ENCODE data around the gene NSMCE3. TPM values are rescaled to one million over a fixed set of nuclear protein-coding genes. Genes with fewer than 3 reads are reported as not detected.

Gene NSMCE3
- total RNA-seq, 5 donors from 2014 or later (not counting 1 experiment from before 2014, with no cell fraction given) = 14.2 to 38.7 (median 16.1) TPM

DNA sequence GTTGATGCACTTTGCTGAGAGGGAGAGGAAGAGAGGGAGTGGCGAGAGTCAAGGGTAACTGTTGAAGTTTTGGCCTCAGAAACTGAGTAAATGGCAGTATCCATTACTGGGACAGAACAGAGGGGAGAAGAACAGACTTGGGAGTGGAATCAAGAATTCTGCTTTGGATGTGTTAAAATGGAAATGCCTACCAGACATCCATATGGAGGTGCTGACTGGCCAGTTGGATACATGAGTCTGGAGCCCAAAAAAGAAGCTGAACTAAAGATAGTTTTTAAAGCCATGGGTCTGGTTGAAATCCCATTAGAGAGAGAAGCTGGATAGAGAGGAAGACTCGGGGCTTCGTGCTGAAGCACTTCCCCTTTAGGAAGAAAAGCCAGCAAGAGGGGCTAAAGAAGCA is 35.9 kb upstream of the NSMCE3 start:
- H3K27me3 Mint-ChIP-seq = peaks cover 9 to 12% of the 10 kb centered on the region in 2 donors
- no peaks in the 10 kb centered on the region for H3K4me1 Mint-ChIP-seq
- H3K9me3 Mint-ChIP-seq = no peaks in the 10 kb centered on the region
- ATAC-seq (replicated peaks in 1 of 4) (no peak), DNase-seq (no peak)
- H3K4me3 Mint-ChIP-seq = no peak overlapping the region
- Histone ChIP-seq H3K4me3 (ENCODE audit: control insufficient read depth in 1 of 2, extremely low read depth in 1 of 2, low read length in 1 of 2) (no peak overlapping the region), H3K4me1 (ENCODE audit: control insufficient read depth in 1 of 2, extremely low read depth in 1 of 2, insufficient read depth in 2 of 2, low read length in 2 of 2) (no peaks in the 10 kb centered on the region), H3K9me3 (no peaks in the 10 kb centered on the region), H3K27ac (ENCODE audit: low read length) (no peak overlapping the region), H3K36me3 (ENCODE audit: control insufficient read depth in 2 of 2, extremely low read depth in 1 of 2, insufficient read depth in 1 of 2, low read length in 1 of 2) (no peaks in the 10 kb centered on the region), H3K27me3 (replicated peaks in 1 of 2; ENCODE audit: control insufficient read depth in 2 of 2, extremely low read depth in 1 of 2, insufficient read depth in 2 of 2, low read length in 1 of 2) (peaks cover 0 to 9% of the 10 kb centered on the region in 2 experiments)
- no peak overlapping the region for H3K27ac Mint-ChIP-seq
- POLR2A ChIA-PET = no interaction called here
- no peaks in the 10 kb centered on the region for H3K36me3 Mint-ChIP-seq
- CTCF ChIA-PET = no interaction called here
- WGBS (ENCODE audit: insufficient coverage) = 40% methylated on average over 3 of the region's 3 CpGs

GRCh38 chr15:29302871-29303270 is 33.2 kb upstream of the NSMCE3 start:
- no peak overlapping the region for H3K27ac ChIP-seq (ENCODE audit: low read length)
- ChIA-PET POLR2A (no interaction called here), CTCF (no interaction called here)
- 85% methylated on average over 7 of the region's 7 CpGs for WGBS (ENCODE audit: insufficient coverage)
- no peak overlapping the region for H3K4me3 ChIP-seq (ENCODE audit: control insufficient read depth in 1 of 2, extremely low read depth in 1 of 2, low read length in 1 of 2)
- Mint-ChIP-seq H3K4me3 (no peak overlapping the region), H3K27me3 (peaks cover 9% of the 10 kb centered on the region in 2 donors), H3K9me3 (no peaks in the 10 kb centered on the region), H3K27ac (no peak overlapping the region), H3K4me1 (no peaks in the 10 kb centered on the region), H3K36me3 (no peaks in the 10 kb centered on the region)
- H3K4me1 ChIP-seq (ENCODE audit: control insufficient read depth in 1 of 2, extremely low read depth in 1 of 2, insufficient read depth in 2 of 2, low read length in 2 of 2) = no peaks in the 10 kb centered on the region
- no peaks in the 10 kb centered on the region for H3K36me3 ChIP-seq (ENCODE audit: control insufficient read depth in 2 of 2, extremely low read depth in 1 of 2, insufficient read depth in 1 of 2, low read length in 1 of 2)
- no peaks in the 10 kb centered on the region for H3K9me3 ChIP-seq
- no peak for ATAC-seq (replicated peaks in 1 of 4)
- peaks cover 0 to 4% of the 10 kb centered on the region in 2 experiments for H3K27me3 ChIP-seq (replicated peaks in 1 of 2; ENCODE audit: control insufficient read depth in 2 of 2, extremely low read depth in 1 of 2, insufficient read depth in 2 of 2, low read length in 1 of 2)
- no peak for DNase-seq

- H3K4me3 ChIP-seq (ENCODE audit: control insufficient read depth in 1 of 2, extremely low read depth in 1 of 2, low read length in 1 of 2) = no peak overlapping the region
- H3K4me1 ChIP-seq (ENCODE audit: control insufficient read depth in 1 of 2, extremely low read depth in 1 of 2, insufficient read depth in 2 of 2, low read length in 2 of 2) = no peaks in the 10 kb centered on the region
- ChIA-PET CTCF (no interaction called here), POLR2A (interaction anchor here in 1 of 2 donors (0.7 kb wide), 1 partner anchor 14 kb away, joined by 13 read pairs; no protein-coding TSS in a partner anchor)
- no peak overlapping the region for H3K4me3 Mint-ChIP-seq
- H3K4me1 Mint-ChIP-seq = no peaks in the 10 kb centered on the region
- no peaks in the 10 kb centered on the region for H3K36me3 ChIP-seq (ENCODE audit: control insufficient read depth in 2 of 2, extremely low read depth in 1 of 2, insufficient read depth in 1 of 2, low read length in 1 of 2)
- H3K9me3 Mint-ChIP-seq = peaks cover 0 to 5% (median 4%) of the 10 kb centered on the region in 3 donors
- H3K27me3 Mint-ChIP-seq = no peaks in the 10 kb centered on the region
- no peak overlapping the region for H3K27ac Mint-ChIP-seq
- ATAC-seq (replicated peaks in 1 of 4) (no peak), DNase-seq (no peak)
- no peaks in the 10 kb centered on the region for H3K9me3 ChIP-seq
- no peaks in the 10 kb centered on the region for H3K36me3 Mint-ChIP-seq
- peaks cover 0 to 3% of the 10 kb centered on the region in 2 experiments for H3K27me3 ChIP-seq (replicated peaks in 1 of 2; ENCODE audit: control insufficient read depth in 2 of 2, extremely low read depth in 1 of 2, insufficient read depth in 2 of 2, low read length in 1 of 2)
- H3K27ac ChIP-seq (ENCODE audit: low read length) = no peak overlapping the region
Observed at GRCh38 chr15:29299784-29300183, 30.2 kb upstream of the NSMCE3 start.

DNA sequence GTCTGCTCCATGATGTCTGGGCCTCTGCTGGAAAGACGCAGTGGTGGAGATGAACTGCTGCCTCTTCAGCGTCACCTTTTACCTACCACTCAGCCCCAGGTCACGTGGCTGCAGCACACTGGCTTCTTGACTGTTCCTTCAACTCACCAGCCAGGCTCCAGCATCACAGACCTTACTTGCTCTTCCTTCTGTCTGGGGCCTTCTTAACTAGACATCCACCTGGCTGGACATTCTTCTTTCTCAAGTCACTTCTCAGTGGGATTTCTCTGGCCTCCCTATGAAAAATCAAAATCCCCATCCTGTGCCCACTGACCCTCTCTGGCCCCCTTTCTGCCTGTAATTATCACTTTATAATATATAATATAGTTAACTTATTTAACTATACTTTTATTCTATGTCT is 29.7 kb upstream of the NSMCE3 start:
- Histone ChIP-seq H3K4me1 (ENCODE audit: control insufficient read depth in 1 of 2, extremely low read depth in 1 of 2, insufficient read depth in 2 of 2, low read length in 2 of 2) (no peaks in the 10 kb centered on the region), H3K27me3 (replicated peaks in 1 of 2; ENCODE audit: control insufficient read depth in 2 of 2, extremely low read depth in 1 of 2, insufficient read depth in 2 of 2, low read length in 1 of 2) (peaks cover 0 to 4% of the 10 kb centered on the region in 2 experiments), H3K27ac (ENCODE audit: low read length) (no peak overlapping the region), H3K4me3 (ENCODE audit: control insufficient read depth in 1 of 2, extremely low read depth in 1 of 2, low read length in 1 of 2) (no peak overlapping the region), H3K36me3 (ENCODE audit: control insufficient read depth in 2 of 2, extremely low read depth in 1 of 2, insufficient read depth in 1 of 2, low read length in 1 of 2) (no peaks in the 10 kb centered on the region), H3K9me3 (no peaks in the 10 kb centered on the region)
- no peak overlapping the region for H3K27ac Mint-ChIP-seq
- 79% methylated on average over 3 of the region's 3 CpGs for WGBS (ENCODE audit: insufficient coverage)
- no peaks in the 10 kb centered on the region for H3K4me1 Mint-ChIP-seq
- peaks cover 0 to 5% (median 4%) of the 10 kb centered on the region in 3 donors for H3K9me3 Mint-ChIP-seq
- DNase-seq (no peak), ATAC-seq (replicated peaks in 1 of 4) (no peak)
- no peaks in the 10 kb centered on the region for H3K36me3 Mint-ChIP-seq
- no peaks in the 10 kb centered on the region for H3K27me3 Mint-ChIP-seq
- POLR2A ChIA-PET = interaction anchor here in 1 of 2 donors (0.7 kb wide), 1 partner anchor 14 kb away, joined by 13 read pairs; no protein-coding TSS in a partner anchor
- CTCF ChIA-PET = no interaction called here
- H3K4me3 Mint-ChIP-seq = no peak overlapping the region

DNA sequence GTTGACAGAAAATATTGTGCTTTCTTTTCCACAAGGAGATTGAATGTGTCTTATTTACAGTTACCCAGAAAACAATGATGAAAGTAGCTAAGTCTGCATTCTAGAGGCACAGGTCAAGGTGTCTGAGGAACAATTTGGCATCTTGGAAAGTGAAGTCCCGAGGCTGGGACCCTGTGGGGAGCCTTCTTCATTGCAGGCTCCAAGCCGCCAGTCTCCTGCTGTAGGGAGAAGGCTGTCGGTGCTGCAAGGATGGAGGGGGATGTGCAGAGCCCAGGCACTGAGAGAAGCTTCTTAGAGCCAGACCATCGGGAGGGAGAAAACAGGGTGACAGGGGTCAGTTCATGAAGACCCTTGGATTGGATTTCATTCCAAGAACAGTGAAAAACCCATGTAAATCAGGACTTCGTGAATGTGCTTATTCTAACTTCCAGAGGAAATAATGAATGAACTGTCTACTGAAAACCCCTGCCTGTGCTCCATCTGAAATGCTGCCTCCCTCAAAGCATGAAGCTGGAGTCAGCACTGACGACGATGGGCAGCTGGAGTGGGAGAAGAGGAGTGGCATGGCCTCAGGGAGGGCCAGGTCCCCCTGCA is 25.2 kb upstream of the NSMCE3 start:
- Histone ChIP-seq H3K4me3 (ENCODE audit: control insufficient read depth in 1 of 2, extremely low read depth in 1 of 2, low read length in 1 of 2) (no peak overlapping the region), H3K9me3 (no peaks in the 10 kb centered on the region), H3K36me3 (ENCODE audit: control insufficient read depth in 2 of 2, extremely low read depth in 1 of 2, insufficient read depth in 1 of 2, low read length in 1 of 2) (no peaks in the 10 kb centered on the region), H3K4me1 (ENCODE audit: control insufficient read depth in 1 of 2, extremely low read depth in 1 of 2, insufficient read depth in 2 of 2, low read length in 2 of 2) (no peaks in the 10 kb centered on the region), H3K27me3 (replicated peaks in 1 of 2; ENCODE audit: control insufficient read depth in 2 of 2, extremely low read depth in 1 of 2, insufficient read depth in 2 of 2, low read length in 1 of 2) (peaks cover 2 to 17% of the 10 kb centered on the region in 2 experiments), H3K27ac (ENCODE audit: low read length) (no peak overlapping the region)
- no peak for DNase-seq
- H3K27ac Mint-ChIP-seq = no peak overlapping the region
- WGBS (ENCODE audit: insufficient coverage) = 82% methylated on average over 4 of the region's 7 CpGs
- CTCF ChIA-PET = no interaction called here
- H3K4me3 Mint-ChIP-seq = no peak overlapping the region
- no peaks in the 10 kb centered on the region for H3K36me3 Mint-ChIP-seq
- ATAC-seq (replicated peaks in 1 of 4) = no peak
- H3K9me3 Mint-ChIP-seq = peaks cover 0 to 5% (median 4%) of the 10 kb centered on the region in 3 donors
- POLR2A ChIA-PET = no interaction called here
- no peaks in the 10 kb centered on the region for H3K4me1 Mint-ChIP-seq
- peaks cover 6 to 11% of the 10 kb centered on the region in 2 donors for H3K27me3 Mint-ChIP-seq

- ATAC-seq (replicated peaks in 1 of 4) (no peak), DNase-seq (no peak)
- no peaks in the 10 kb centered on the region for H3K4me1 Mint-ChIP-seq
- no peak overlapping the region for H3K4me3 Mint-ChIP-seq
- Histone ChIP-seq H3K27ac (ENCODE audit: low read length) (no peak overlapping the region), H3K27me3 (replicated peaks in 1 of 2; ENCODE audit: control insufficient read depth in 2 of 2, extremely low read depth in 1 of 2, insufficient read depth in 2 of 2, low read length in 1 of 2) (peaks cover 2 to 20% of the 10 kb centered on the region in 2 experiments), H3K4me1 (ENCODE audit: control insufficient read depth in 1 of 2, extremely low read depth in 1 of 2, insufficient read depth in 2 of 2, low read length in 2 of 2) (no peaks in the 10 kb centered on the region), H3K36me3 (ENCODE audit: control insufficient read depth in 2 of 2, extremely low read depth in 1 of 2, insufficient read depth in 1 of 2, low read length in 1 of 2) (no peaks in the 10 kb centered on the region), H3K4me3 (ENCODE audit: control insufficient read depth in 1 of 2, extremely low read depth in 1 of 2, low read length in 1 of 2) (peak overlapping the region in 1 of 2 donors; percentile 10), H3K9me3 (no peaks in the 10 kb centered on the region)
- 60% methylated on average over 1 of the region's 5 CpGs for WGBS (ENCODE audit: insufficient coverage)
- POLR2A ChIA-PET = no interaction called here
- no peak overlapping the region for H3K27ac Mint-ChIP-seq
- no peaks in the 10 kb centered on the region for H3K36me3 Mint-ChIP-seq
- H3K27me3 Mint-ChIP-seq = peaks cover 12 to 21% of the 10 kb centered on the region in 2 donors
- CTCF ChIA-PET = no interaction called here
- no peaks in the 10 kb centered on the region for H3K9me3 Mint-ChIP-seq
Observed at GRCh38 chr15:29291067-29291845, 21.6 kb upstream of the NSMCE3 start.

Data from T-cell (primary cell).